SHP77 (cell line): ENCODE data around the gene ENSA.
"Not testable (repeated sequence)": the region's sequence is repeated elsewhere in the genome, so short reads cannot be mapped to it uniquely, and the experiment has no call there.

ENCODE experiments used
- DNase-seq, 2 experiments: peaks; one replicate each; lab custom pipeline; 2025; lab: John Stamatoyannopoulos, UW

Gene ENSA

DNA sequence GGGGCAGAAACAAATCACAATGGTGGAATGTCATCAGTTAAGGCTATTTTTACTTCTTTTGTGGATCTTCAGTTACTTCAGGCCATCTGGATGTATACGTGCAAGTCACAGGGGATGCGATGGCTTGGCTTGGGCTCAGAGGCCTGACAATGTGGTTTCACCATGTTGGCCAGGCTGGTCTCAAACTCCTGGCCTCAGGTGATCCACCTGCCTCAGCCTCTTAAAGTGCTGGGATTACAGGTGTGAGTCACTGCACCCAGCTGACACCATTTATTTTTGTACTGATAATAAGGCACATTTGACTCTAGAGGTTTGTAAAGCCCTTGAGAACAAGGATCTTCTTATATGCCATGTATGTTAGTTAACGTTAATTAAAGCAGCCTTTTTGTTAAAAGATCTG, 48.4 kb downstream of the ENSA start:
- not testable (repeated sequence) for DNase-seq

DNA sequence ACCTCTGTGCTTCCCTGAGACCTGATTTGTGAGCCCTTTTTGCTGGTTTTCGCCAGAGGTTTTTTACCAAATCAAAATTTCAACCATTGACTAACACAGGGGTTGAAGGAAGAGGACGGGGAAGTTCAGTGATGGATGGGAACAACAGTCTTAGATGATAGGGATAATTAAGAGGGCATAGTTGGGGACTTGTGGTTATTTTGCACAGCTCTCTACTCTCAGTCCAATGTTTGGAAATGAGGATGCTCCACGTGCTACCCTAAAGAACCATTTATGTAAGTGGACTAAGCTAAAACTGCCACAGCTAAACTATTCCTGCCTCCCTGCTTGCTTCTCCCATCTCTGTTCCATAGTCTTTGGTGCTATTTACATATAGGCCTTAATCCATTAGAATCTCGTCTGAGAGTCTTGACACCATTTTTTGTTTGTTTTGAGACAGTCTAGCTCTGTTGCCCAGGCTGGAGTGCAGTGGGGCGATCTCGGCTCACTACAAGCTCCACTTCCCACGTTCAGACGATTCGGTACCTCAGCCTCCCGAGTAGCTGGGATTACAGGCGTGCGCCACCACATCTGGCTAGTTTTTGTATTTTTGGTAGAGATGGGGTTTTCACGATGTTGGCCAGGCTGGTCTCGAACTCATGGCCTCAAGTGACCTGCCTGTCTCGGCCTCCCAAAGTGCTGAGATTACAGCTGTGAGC, 49.3 kb downstream of the ENSA start:
- DNase-seq: no peak

DNA sequence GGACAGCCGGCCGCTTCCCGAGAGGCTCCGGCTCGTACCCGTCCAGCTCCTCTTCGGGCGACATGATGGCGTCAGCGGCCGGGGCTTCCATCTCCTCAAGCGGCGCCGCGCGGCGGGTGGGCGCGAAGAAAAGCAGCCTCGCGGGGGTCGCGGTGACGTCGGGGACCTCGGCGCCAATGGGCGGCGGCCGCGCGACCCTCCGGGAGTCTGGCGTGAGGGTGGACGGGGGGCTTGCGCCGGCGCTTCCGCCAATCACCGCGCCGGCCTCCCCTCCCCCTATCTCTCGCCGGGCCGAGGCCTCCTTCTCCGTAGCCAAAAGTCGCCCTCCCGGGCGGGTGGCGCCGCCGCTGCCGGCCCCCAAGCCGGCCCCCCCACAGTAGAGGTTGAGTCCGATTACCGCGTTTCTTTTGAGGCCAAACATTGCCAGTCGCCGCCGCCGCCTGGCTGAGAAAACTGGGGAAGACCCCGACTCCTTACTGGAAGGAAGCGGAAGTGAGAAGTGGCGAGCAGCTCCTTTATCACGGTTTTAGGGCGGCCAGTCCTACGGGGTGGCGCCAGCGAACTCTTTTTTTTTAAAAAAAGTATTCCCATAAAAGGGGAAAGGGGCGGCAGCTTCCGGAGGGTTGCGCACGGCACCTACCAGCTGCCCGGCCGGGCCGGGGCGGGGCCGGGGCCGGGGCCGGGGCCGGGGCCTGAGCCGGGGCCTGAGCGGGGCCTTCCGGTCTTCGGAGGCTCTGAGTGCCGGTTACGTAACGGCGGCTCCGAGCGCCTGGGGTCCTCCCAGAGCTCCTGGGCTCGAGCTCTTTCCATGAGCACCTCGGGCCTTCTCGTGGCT, 50.1 kb downstream of the ENSA start, which contains the start of gene MCL1:
TSS of gene MCL1 (minus strand) at position 501 of the 835 bp plus-strand sequence. CDS start at position 421, 80 bp downstream.
- peak; percentile 99 for DNase-seq

DNA sequence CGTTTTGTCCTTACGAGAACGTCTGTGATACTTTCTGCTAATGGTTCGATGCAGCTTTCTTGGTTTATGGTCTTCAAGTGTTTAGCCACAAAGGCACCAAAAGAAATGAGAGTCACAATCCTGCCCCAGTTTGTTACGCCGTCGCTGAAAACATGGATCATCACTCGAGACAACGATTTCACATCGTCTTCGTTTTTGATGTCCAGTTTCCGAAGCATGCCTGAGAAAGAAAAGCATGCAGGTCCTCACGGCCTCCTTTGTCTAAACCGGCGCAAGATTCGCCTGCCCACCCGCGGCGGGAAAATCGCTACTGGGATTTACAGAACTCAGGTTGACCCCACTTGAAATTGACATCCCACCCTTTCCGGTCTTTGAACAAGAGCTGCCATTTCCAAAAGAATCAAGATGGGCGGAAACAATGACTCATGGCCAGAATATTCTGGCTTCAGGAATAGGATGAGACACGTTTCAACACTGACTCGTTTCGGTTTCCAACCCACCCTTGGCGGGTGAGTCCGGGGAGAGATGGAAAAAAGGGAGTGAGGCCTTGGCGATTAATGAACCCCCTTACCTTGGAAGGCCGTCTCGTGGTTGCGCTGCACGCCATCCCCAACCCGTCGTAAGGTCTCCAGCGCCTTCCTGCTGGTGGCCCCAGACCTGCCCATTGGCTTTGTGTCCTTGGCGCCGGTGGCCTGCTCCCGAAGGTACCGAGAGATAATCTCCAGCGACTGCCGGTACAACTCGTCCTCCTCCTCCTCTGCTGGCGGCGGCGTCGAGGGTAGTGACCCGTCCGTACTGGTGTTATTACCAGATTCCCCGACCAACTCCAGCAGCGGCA, 50.9 kb downstream of the ENSA start:
- DNase-seq: peak; percentile 54 to 62

DNA sequence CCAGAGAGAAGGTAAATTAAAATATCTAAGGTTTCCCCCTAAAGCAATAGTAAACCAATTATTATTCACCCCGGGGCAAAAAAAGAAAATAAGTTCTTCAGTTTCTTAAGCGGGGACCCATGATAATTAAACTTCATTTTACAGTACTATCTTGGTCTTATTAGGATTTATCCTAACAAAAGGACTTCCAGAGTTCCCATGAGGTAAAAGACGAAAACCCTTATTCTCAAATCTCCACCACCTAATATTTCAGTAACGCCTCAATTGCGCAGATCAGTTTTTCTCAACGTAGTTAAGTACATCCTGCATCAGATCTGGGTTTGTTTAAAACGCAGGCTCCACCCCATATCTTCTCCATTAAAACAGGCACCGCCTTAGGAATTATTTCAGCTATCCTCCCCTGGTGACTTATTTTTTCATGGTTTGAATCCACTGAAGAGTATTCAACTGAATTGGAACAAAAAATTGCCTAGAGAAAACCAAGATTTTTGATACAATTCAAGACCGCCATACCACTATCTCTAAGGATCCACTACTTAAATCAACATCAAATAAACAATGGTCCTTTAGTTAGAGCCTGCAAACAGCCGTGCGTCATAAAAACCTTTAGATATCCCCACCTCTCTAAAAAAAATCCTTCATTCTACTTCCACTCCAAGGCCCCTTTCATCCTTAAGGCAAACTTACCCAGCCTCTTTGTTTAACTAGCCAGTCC, 51.7 kb downstream of the ENSA start:
- no peak for DNase-seq

DNA sequence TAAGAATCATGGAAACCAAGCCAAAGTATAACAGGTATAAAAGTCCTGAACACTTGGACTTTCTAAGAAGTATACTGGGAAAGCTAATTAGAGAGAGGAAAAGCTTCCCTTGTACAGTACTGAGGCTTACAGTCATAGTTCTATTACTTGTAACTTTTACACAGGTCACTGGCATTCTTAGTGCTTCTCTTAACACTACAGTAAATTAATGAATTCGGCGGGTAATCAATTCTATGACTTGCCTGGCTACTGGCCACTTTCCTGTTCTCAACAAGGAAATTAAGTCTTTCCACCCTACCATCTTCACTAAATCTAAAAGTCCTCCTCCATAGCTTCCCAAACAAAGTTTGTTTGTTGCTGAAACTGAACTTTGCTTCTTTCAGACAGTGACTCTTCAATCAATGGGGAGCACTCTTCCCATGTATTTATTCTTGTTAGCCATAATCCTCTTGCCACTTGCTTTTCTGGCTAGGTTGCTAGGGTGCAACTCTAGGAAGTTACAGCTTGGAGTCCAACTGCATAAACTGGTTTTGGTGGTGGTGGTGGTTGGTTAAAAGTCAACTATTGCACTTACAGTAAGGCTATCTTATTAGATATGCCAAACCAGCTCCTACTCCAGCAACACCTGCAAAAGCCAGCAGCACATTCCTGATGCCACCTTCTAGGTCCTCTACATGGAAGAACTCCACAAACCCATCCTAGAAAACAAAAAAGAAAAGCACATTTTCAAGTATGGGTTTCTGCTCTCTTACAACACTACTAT, 52.4 kb downstream of the ENSA start:
- DNase-seq: no peak

DNA sequence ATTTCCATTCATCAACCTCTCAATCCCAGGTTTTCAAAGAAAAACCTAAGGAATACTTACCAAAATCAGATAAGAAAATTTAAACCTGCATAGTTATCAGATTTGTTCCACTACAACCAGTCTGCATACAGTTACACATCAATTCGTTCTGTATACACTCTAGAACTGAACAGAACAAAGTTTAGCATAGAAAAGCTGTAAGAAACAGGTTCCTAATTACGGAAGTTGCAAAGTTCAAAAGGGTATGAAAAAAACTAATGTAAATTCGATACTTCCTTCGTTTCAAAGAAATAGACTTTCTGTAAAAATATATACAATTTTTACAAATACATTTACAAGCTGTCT, 53.1 kb downstream of the ENSA start:
- DNase-seq: no peak

DNA sequence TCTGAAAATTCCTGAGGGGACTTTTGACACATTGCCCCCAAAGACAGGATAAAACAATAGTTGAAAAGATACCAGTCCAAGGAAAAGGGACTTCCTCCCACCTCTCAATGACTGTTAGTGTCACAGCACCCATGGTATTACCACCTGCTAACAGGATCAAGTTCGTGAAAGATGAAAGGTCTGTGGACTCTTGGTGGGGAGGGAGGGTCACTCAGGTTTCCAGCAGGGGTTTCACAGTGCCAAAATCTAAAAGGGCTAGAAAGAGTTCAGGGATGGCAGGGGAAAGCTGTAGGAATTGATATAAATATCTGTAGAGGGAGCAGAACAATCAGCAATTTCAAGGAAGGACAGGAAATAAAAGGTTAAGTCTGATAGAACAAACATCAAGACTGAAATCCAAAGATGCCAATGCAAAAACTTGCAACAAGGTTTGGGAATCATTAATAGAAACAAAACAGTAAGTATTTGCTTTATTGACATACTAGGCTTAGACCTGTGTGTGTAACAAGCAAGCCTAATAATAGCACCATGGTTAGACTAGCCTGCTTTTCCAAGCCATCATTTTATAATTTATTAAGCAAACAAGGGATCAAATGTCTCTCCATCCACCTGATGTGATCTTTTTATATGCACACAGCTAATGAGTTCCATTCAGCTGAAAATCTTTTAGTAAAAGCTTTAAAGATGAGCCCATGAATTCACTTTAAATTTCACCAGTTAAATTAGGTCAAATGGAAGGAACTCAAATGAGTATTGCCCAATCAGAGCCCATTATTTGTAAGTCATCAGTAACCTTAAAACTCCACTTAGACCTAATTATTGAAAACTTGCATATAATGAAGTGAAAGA, 53.7 kb downstream of the ENSA start:
- DNase-seq: no peak

DNA sequence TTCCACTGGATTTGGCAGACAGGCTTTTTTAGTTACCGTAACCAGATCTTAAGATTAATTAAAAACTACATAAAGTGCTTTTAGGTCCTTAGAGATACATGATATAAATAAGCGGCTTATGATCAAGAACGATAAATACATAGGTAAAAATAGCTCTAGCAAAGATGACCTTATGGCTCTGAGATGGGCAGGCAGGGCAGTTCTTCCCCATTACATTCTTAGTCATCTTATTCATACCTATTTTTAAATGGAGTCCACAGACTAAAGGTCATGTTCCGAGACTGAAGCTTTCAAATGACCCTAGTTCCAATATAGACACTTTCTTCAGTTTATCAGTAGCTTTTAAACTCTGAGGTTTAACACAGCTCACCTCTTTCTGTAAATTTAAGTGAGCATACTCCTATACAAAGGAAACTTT, 54.3 kb downstream of the ENSA start:
- no peak for DNase-seq

DNA sequence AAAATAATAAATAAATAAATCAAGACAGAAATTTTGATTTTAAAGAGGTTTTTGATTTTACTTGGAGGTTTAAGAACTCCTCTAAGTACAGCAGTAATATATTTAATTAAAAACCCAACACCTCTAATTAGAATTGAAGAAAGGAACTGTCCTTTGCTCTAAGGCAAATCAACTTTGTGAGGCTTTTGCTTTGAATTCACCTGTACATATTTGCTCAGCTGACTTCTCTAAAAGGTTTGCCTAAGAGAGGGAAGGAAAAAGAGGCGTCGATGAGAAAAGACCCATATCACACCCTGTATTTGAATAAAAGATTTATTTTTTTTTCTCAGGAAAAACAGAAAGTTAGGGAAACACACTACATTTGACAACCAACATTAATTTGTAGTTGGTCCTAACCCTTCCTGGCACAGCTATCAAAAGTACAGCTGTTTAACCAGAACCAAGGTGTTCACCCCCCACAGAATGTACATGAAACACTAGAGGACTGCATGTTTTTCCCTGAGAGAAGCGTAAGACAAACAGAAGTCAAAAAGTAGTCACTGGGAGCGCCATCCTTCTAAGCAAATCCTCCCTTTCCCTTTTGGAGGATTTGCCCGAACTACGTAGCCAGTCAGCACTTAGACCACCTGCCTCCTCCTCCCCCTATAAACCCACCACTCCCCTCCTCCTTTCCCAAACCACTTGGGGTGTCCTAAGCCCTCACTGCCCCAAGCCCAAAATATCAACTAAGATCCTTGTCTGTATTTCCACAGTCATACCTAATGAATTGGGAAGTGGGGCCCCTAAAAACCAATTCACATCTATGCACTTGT, 54.9 kb downstream of the ENSA start:
- no peak for DNase-seq

DNA sequence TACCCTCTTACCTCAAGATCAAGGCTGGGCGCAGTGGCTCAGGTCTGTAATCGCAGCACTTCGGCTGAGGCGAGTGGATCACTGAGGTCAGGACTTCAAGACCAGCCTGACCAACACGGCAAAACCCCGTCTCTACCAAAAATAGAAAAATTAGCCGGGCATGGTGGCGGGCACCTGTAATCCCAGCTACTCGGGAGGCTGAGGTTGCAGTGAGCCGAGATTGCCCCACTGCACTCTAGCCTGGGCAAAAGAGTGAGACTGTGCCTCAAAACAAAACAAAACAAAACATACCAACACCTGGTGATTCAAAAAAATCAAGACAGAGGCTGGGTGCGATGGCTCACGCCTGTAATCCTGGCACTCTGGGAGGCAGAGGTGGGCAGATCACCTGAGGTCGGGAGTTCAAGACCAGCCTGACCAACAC, 55.8 kb downstream of the ENSA start:
- DNase-seq: not testable (repeated sequence)

DNA sequence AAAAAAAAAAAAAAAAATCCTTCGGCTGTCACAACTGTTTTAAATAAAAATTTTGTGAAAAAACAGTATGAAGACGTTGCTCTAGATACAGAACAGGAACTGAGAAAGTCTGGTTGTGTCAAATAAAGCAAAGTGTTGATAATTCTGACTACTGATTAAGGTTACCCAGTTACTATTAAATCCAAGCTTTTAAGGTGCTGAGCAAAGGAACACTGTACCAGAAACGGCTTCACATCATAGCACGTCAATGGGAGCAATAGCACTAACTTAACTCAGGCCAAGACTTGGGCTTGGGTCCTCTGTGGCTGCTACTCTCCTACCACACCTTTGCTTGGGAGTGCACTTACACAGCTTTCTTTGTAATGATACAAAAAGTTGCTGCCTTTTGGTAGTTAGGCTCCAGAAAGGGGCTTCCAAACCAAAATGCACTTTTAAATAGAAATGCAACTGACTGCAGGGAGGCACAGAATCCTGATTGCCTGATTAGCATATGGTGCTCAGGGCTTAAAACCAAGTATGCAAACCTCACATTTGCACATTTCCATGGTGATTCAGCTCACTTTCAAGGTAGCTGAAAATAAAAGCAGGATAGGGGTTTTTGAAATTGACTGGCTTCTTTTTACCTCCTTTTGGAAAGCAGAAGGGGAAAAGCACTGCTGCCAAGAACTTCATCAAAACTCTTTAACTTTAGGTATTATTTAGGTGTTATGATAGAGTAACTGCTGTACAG, 56.3 kb downstream of the ENSA start:
- no peak for DNase-seq
